Ishikawa (cell line): Measurements from ENCODE around the gene RBKS.
A peak's percentile ranks its signal among the peaks of the same experiment; 100 is the strongest.

Experiments used
- CEBPB ChIP-seq: IDR thresholded peaks from 2 replicates; pipeline ENCODE4 v1.6.1; 2012
- CREB1 ChIP-seq: IDR thresholded peaks from 2 replicates; pipeline ENCODE4 v1.6.1; 2012; ENCODE audit warnings: low read depth
- EGR1 ChIP-seq: IDR thresholded peaks from 2 replicates; pipeline ENCODE4 v1.6.1; 2012
- EP300 ChIP-seq: IDR thresholded peaks from 2 replicates; pipeline ENCODE4 v1.6.1; 2012; ENCODE audit warnings: borderline replicate concordance
- FOXM1 ChIP-seq: IDR thresholded peaks from 2 replicates; pipeline ENCODE4 v1.6.1; 2012; ENCODE audit warnings: low read depth, borderline replicate concordance
- NFIC ChIP-seq: IDR thresholded peaks from 2 replicates; pipeline ENCODE4 v1.6.1; 2012
- RAD21 ChIP-seq: IDR thresholded peaks from 2 replicates; pipeline ENCODE4 v1.6.1; 2012; ENCODE audit warnings: low read depth
- TAF1 ChIP-seq: IDR thresholded peaks from 2 replicates; pipeline ENCODE4 v1.6.1; 2012; ENCODE audit warnings: low read depth, mild to moderate bottlenecking
- TCF12 ChIP-seq: IDR thresholded peaks from 2 replicates; pipeline ENCODE4 v1.6.1; 2012; ENCODE audit warnings: low read depth
- TEAD4 ChIP-seq: IDR thresholded peaks from 2 replicates; pipeline ENCODE4 v1.6.1; 2012
- YY1 ChIP-seq: IDR thresholded peaks from 2 replicates; pipeline ENCODE4 v1.6.1; 2012; ENCODE audit warnings: low read depth
- ZBTB7A ChIP-seq: IDR thresholded peaks from 2 replicates; pipeline ENCODE4 v1.6.1; 2012; ENCODE audit warnings: low read depth
- TF ChIP-seq, protein P1 (sequence below): IDR thresholded peaks from 2 replicates; pipeline ENCODE4 v1.6.1; 2012
- TF ChIP-seq, protein P2 (sequence below): IDR thresholded peaks from 2 replicates; pipeline ENCODE4 v1.6.1; 2012
- TF ChIP-seq, protein P3 (sequence below): IDR thresholded peaks from 2 replicates; pipeline ENCODE4 v1.6.1; 2012; ENCODE audit warnings: low read depth, mild to moderate bottlenecking

Gene RBKS

GRCh38 chr2:27869763-27870162 lies 20.4 kb downstream of the RBKS start:
- TF ChIP-seq EP300 (no peak), NFIC (no peak), CEBPB (no peak), TCF12 (no peak), CREB1 (no peak), ZBTB7A (no peak), TEAD4 (no peak), TAF1 (no peak), FOXM1 (no peak)
- TF ChIP-seq, protein P1, sequence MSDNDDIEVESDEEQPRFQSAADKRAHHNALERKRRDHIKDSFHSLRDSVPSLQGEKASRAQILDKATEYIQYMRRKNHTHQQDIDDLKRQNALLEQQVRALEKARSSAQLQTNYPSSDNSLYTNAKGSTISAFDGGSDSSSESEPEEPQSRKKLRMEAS, result no peak
- TF ChIP-seq, protein P2, sequence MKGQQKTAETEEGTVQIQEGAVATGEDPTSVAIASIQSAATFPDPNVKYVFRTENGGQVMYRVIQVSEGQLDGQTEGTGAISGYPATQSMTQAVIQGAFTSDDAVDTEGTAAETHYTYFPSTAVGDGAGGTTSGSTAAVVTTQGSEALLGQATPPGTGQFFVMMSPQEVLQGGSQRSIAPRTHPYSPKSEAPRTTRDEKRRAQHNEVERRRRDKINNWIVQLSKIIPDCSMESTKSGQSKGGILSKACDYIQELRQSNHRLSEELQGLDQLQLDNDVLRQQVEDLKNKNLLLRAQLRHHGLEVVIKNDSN, result no peak
- TF ChIP-seq, protein P3, sequence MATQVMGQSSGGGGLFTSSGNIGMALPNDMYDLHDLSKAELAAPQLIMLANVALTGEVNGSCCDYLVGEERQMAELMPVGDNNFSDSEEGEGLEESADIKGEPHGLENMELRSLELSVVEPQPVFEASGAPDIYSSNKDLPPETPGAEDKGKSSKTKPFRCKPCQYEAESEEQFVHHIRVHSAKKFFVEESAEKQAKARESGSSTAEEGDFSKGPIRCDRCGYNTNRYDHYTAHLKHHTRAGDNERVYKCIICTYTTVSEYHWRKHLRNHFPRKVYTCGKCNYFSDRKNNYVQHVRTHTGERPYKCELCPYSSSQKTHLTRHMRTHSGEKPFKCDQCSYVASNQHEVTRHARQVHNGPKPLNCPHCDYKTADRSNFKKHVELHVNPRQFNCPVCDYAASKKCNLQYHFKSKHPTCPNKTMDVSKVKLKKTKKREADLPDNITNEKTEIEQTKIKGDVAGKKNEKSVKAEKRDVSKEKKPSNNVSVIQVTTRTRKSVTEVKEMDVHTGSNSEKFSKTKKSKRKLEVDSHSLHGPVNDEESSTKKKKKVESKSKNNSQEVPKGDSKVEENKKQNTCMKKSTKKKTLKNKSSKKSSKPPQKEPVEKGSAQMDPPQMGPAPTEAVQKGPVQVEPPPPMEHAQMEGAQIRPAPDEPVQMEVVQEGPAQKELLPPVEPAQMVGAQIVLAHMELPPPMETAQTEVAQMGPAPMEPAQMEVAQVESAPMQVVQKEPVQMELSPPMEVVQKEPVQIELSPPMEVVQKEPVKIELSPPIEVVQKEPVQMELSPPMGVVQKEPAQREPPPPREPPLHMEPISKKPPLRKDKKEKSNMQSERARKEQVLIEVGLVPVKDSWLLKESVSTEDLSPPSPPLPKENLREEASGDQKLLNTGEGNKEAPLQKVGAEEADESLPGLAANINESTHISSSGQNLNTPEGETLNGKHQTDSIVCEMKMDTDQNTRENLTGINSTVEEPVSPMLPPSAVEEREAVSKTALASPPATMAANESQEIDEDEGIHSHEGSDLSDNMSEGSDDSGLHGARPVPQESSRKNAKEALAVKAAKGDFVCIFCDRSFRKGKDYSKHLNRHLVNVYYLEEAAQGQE, result no peak

DNA sequence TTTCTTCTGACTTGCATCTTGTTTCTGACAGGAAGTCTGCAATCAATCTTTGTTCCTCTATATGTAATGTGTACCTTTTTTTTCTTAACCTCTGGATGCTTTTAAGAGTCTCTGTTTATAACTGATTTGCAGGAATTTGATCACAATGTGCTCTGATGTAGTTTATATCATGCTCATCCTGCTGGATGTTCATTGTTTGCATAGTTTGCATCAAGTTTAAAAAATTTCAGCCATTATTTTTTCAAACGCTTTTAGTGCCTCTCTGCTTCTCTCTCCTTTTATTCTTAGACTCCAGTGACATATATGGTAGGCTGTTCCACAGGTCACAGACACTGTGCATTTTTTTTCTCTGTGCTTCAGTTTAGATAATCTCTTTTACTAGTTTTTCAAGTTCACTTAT lies 23.9 kb downstream of the RBKS start:
- TF ChIP-seq YY1, result no peak
- TF ChIP-seq, protein P2, result no peak
- TF ChIP-seq RAD21, result no peak
- TF ChIP-seq ZBTB7A, result no peak
- TF ChIP-seq EP300, result no peak
- no peak for TF ChIP-seq TCF12
- no peak for TF ChIP-seq FOXM1
- TF ChIP-seq, protein P3, result no peak
- TF ChIP-seq TEAD4, result no peak
- no peak for TF ChIP-seq CEBPB

DNA sequence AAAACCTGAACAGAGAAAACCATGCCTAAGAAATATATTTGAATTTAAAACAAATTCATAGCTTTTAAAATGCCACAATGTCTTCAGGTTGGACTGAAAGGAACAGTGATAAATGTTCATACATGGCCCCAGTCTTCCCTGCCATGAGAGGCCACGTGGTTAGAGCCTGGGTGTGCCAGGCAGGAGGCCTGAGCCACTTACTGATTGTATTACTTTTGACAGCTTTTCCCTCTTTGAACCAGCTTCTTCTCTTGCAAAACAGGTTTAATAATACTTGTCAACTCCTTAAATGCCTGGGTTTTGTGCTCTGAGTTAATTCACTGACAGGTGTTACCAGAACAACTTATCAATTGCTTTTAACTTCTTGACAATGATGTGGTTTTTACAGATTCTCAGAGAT lies 27.0 kb downstream of the RBKS start:
- TF ChIP-seq, protein P1, result 0 out of 2 replicates have a peak, but pooled peaks have one; percentile 25
- TF ChIP-seq, protein P2, result peak; percentile 33; the same call in 1 of the 2 replicates
- no peak for TF ChIP-seq CREB1

GRCh38 chr2:27860111-27860510 lies 30.1 kb downstream of the RBKS start:
- TF ChIP-seq EGR1 (no peak), ZBTB7A (no peak), CEBPB (no peak), RAD21 (no peak), CREB1 (no peak), YY1 (no peak), FOXM1 (no peak), TCF12 (no peak), EP300 (no peak), TEAD4 (no peak), NFIC (no peak), TAF1 (no peak)
- TF ChIP-seq, protein P1, result no peak
- TF ChIP-seq, protein P2, result no peak
- TF ChIP-seq, protein P3, result no peak
